ENCODE measurements around the gene ENTHD1.

Gene ENTHD1

DNA sequence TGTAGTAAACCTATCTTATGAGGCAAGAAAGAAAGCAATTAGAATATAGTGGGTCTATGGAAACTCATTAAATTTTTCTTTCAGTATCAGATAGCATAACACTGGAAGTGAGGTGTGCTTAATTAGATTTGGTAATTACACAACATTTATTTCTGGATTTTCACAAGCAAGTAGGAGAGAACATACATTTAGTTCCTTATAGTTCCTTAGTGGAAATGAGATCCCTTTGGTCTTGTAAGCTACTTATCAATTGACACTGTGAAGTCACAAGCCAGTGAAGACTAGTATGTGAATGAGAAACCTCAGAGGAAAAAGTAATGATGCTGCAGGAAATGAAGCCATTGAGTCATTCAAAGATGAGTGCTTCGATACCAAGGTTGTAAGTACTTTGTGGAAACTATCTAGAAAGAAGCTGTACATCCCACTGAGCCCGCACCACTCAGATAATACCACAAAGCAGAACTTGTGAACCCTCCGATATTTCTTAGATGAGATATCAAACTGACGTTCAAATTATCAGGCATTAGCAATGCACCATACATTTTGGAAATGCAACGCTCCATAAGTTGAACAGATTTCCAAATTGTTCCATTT is 53.5 kb downstream of the ENTHD1 start:
- DNase-seq (ENCODE audit: low read depth): no peak
- in situ Hi-C loops (cut with HindIII; ENCODE audit: low sequenced_read_pairs): no loop called here
- H3K4me3 ChIP-seq (ENCODE audit: low read depth, low read length): no peak overlapping the region
- TF ChIP-seq, protein P1, sequence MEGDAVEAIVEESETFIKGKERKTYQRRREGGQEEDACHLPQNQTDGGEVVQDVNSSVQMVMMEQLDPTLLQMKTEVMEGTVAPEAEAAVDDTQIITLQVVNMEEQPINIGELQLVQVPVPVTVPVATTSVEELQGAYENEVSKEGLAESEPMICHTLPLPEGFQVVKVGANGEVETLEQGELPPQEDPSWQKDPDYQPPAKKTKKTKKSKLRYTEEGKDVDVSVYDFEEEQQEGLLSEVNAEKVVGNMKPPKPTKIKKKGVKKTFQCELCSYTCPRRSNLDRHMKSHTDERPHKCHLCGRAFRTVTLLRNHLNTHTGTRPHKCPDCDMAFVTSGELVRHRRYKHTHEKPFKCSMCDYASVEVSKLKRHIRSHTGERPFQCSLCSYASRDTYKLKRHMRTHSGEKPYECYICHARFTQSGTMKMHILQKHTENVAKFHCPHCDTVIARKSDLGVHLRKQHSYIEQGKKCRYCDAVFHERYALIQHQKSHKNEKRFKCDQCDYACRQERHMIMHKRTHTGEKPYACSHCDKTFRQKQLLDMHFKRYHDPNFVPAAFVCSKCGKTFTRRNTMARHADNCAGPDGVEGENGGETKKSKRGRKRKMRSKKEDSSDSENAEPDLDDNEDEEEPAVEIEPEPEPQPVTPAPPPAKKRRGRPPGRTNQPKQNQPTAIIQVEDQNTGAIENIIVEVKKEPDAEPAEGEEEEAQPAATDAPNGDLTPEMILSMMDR (IDR thresholded peaks at IDR 0.05; ENCODE audit: low read depth, low read length, missing control alignments): no peak

DNA sequence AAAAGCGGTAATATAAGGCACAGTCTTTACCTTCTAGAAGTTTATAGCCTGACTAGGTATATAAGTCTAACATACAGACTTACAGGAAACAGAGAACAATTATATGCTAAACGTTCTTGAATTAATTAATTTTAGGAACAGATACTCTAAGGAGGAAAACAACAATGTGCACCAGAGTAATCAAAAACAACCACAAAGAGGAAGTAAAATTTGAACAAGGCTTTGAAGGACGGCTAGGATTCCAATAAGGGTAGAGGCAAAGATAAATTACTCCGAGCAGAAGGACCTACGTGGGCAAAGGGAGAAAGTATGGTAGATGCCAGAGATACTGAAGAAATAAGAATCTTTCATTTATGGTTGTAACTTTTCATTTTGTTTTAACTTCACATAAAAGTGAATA is 54.4 kb downstream of the ENTHD1 start:
- TF ChIP-seq, protein P1 (IDR thresholded peaks at IDR 0.05; ENCODE audit: low read depth, low read length, missing control alignments): no peak
- no peak overlapping the region for H3K4me3 ChIP-seq (ENCODE audit: low read depth, low read length)
- in situ Hi-C loops (cut with HindIII; ENCODE audit: low sequenced_read_pairs): no loop called here

DNA sequence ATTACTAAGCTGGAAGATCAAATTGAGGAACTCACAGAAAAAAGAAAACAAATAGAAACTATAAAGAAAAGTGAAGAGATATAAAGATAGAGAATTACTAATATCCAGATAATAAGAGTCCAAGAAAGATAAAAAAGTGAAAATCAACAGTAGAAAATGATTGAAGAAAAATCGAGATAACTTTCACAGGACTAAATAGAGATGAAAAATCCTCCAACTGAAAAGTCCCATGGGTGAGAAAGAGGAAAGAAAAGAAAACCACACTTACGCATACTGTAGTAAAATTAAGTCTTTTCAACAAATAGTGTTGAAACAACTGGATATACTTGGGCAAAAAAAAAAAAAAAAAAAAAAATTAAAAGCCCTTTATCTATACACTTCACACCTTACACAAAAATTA is 60.0 kb downstream of the ENTHD1 start:
- in situ Hi-C loops (cut with HindIII; ENCODE audit: low sequenced_read_pairs): no loop called here

More for the DNA sequence above, 54.4 kb downstream of the ENTHD1 start:
- DNase-seq (ENCODE audit: low read depth): no peak

DNA sequence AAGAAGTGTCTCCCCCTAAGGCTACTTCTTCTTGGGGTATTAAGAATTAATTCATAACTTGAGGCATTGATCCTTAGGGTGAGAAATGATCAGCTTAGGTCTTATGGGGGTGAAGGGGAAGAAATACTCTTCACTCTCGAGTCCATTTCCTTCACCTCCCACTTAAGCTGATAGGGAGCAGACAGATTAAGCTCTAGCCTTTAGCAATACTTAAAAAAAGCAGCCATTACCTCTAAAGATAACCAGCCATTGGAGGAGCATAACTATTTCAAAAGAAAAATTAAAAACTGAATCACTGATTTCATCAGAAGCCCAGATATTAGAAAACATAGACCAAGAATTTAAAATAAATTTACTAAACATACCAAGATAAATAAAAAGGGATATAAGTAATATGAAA is 60.5 kb downstream of the ENTHD1 start:
- TF ChIP-seq, protein P1 (IDR thresholded peaks at IDR 0.05; ENCODE audit: low read depth, low read length, missing control alignments): no peak
- DNase-seq (ENCODE audit: low read depth): no peak
- H3K4me3 ChIP-seq (ENCODE audit: low read depth, low read length): no peak overlapping the region
- in situ Hi-C loops (cut with HindIII; ENCODE audit: low sequenced_read_pairs): no loop called here

More for the DNA sequence above, 60.0 kb downstream of the ENTHD1 start:
- TF ChIP-seq, protein P1 (IDR thresholded peaks at IDR 0.05; ENCODE audit: low read depth, low read length, missing control alignments): no peak
- H3K4me3 ChIP-seq (ENCODE audit: low read depth, low read length): no peak overlapping the region
- no peak for DNase-seq (ENCODE audit: low read depth)

DNA sequence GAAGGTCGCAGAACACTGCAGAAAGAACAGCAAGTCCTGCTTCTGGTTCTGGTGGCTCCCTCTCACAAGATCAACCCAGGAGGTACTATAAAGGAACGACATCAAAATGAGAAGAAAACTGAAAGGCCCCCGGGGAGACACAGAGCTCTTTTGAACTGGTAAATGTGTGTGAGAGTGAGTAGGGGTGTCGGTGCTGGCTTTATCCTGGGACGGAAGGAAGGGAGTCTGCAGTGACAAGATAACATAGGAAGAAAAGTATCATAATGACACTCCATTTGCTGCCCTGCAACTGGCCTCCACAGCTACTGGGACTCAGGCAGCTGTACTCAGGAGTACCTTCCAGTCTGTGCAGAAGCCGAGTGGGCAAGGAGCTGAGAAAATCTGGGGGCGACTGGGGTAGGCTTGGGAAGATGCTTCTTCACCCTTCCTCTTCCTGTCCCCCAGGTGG is 60.9 kb downstream of the ENTHD1 start:
- no peak overlapping the region for H3K4me3 ChIP-seq (ENCODE audit: low read depth, low read length)
- in situ Hi-C loops (cut with HindIII; ENCODE audit: low sequenced_read_pairs): no loop called here
- DNase-seq (ENCODE audit: low read depth): no peak
- TF ChIP-seq, protein P1 (IDR thresholded peaks at IDR 0.05; ENCODE audit: low read depth, low read length, missing control alignments): no peak

DNA sequence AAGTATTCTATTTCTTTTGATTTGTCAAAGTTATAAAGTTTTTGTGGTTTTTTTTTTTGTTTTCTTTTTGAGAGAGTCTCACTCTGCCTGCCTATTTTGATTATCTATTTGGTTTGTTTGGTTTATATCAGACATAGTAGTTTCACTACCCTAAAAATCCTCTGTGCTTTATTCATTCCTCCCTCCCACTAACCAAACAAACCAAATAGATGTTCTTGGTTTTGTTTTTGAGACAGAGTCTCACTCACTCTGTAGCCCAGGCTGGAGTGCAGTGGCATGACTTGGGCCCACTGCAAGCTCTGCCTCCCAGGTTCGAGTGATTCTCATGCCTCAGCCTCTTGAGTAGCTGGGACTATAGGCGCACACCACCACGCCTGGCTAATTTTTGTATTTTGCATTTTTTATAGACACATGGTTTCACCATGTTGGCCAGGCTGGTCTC is 67.9 kb downstream of the ENTHD1 start:
- H3K4me3 ChIP-seq (ENCODE audit: low read depth, low read length): no peak overlapping the region
- in situ Hi-C loops (cut with HindIII; ENCODE audit: low sequenced_read_pairs): no loop called here
- TF ChIP-seq, protein P1 (IDR thresholded peaks at IDR 0.05; ENCODE audit: low read depth, low read length, missing control alignments): no peak
- no peak for DNase-seq (ENCODE audit: low read depth)
